ENCODE measurements around the gene PRIMPOL.

The PRIMPOL gene

GRCh38 chr4:184635381-184635780 is 14.2 kb upstream of the PRIMPOL start:
- Histone ChIP-seq H3K4me3 (ENCODE audit: severe bottlenecking) (no peak overlapping the region), H3K9me3 (ENCODE audit: severe bottlenecking) (no peaks in the 10 kb centered on the region), H3K4me1 (ENCODE audit: insufficient read depth, poor library complexity, severe bottlenecking) (no peaks in the 10 kb centered on the region), H3K36me3 (ENCODE audit: low read depth) (peaks cover 80% of the 10 kb centered on the region), H3K27me3 (ENCODE audit: insufficient read depth, poor library complexity, severe bottlenecking) (no peaks in the 10 kb centered on the region), H3K27ac (ENCODE audit: poor library complexity, severe bottlenecking) (no peak overlapping the region)
- TF ChIP-seq CTCF (IDR thresholded peaks at IDR 0.05; ENCODE audit: poor library complexity, severe bottlenecking): no peak
- no peak for DNase-seq (ENCODE audit: low spot score)
- ATAC-seq (ENCODE audit: low read depth): no peak

GRCh38 chr4:184636144-184636543 is 13.4 kb upstream of the PRIMPOL start:
- Histone ChIP-seq H3K27ac (ENCODE audit: poor library complexity, severe bottlenecking) (no peak overlapping the region), H3K27me3 (ENCODE audit: insufficient read depth, poor library complexity, severe bottlenecking) (no peaks in the 10 kb centered on the region), H3K4me1 (ENCODE audit: insufficient read depth, poor library complexity, severe bottlenecking) (no peaks in the 10 kb centered on the region), H3K9me3 (ENCODE audit: severe bottlenecking) (no peaks in the 10 kb centered on the region), H3K4me3 (ENCODE audit: severe bottlenecking) (no peak overlapping the region), H3K36me3 (ENCODE audit: low read depth) (peaks cover 72% of the 10 kb centered on the region)
- no peak for ATAC-seq (ENCODE audit: low read depth)
- no peak for DNase-seq (ENCODE audit: low spot score)
- no peak for TF ChIP-seq CTCF (IDR thresholded peaks at IDR 0.05; ENCODE audit: poor library complexity, severe bottlenecking)

GRCh38 chr4:184636897-184637296 is 12.6 kb upstream of the PRIMPOL start:
- Histone ChIP-seq H3K27me3 (ENCODE audit: insufficient read depth, poor library complexity, severe bottlenecking) (no peaks in the 10 kb centered on the region), H3K9me3 (ENCODE audit: severe bottlenecking) (no peaks in the 10 kb centered on the region), H3K4me1 (ENCODE audit: insufficient read depth, poor library complexity, severe bottlenecking) (no peaks in the 10 kb centered on the region), H3K27ac (ENCODE audit: poor library complexity, severe bottlenecking) (no peak overlapping the region), H3K4me3 (ENCODE audit: severe bottlenecking) (no peak overlapping the region), H3K36me3 (ENCODE audit: low read depth) (peaks cover 67% of the 10 kb centered on the region)
- no peak for TF ChIP-seq CTCF (IDR thresholded peaks at IDR 0.05; ENCODE audit: poor library complexity, severe bottlenecking)
- no peak for ATAC-seq (ENCODE audit: low read depth)
- DNase-seq (ENCODE audit: low spot score): no peak

- H3K9me3 ChIP-seq (ENCODE audit: severe bottlenecking): no peaks in the 10 kb centered on the region
- H3K36me3 ChIP-seq (ENCODE audit: low read depth): peaks cover 33% of the 10 kb centered on the region
- H3K27ac ChIP-seq (ENCODE audit: poor library complexity, severe bottlenecking): no peak overlapping the region
- no peak overlapping the region for H3K4me3 ChIP-seq (ENCODE audit: severe bottlenecking)
- no peak for TF ChIP-seq CTCF (IDR thresholded peaks at IDR 0.05; ENCODE audit: poor library complexity, severe bottlenecking)
- H3K27me3 ChIP-seq (ENCODE audit: insufficient read depth, poor library complexity, severe bottlenecking): no peaks in the 10 kb centered on the region
- DNase-seq (ENCODE audit: low spot score) (no peak), ATAC-seq (ENCODE audit: low read depth) (no peak)
- H3K4me1 ChIP-seq (ENCODE audit: insufficient read depth, poor library complexity, severe bottlenecking): no peaks in the 10 kb centered on the region
Observed at GRCh38 chr4:184641022-184641421, 8.5 kb upstream of the PRIMPOL start.

GRCh38 chr4:184641451-184641850 is 8.1 kb upstream of the PRIMPOL start:
- no peaks in the 10 kb centered on the region for H3K9me3 ChIP-seq (ENCODE audit: severe bottlenecking)
- no peak overlapping the region for H3K27ac ChIP-seq (ENCODE audit: poor library complexity, severe bottlenecking)
- peaks cover 32% of the 10 kb centered on the region for H3K36me3 ChIP-seq (ENCODE audit: low read depth)
- no peaks in the 10 kb centered on the region for H3K27me3 ChIP-seq (ENCODE audit: insufficient read depth, poor library complexity, severe bottlenecking)
- DNase-seq (ENCODE audit: low spot score): no peak
- H3K4me3 ChIP-seq (ENCODE audit: severe bottlenecking): no peak overlapping the region
- TF ChIP-seq CTCF (IDR thresholded peaks at IDR 0.05; ENCODE audit: poor library complexity, severe bottlenecking): no peak
- H3K4me1 ChIP-seq (ENCODE audit: insufficient read depth, poor library complexity, severe bottlenecking): no peaks in the 10 kb centered on the region
- no peak for ATAC-seq (ENCODE audit: low read depth)

All from RWPE2 (cell line).